Measurements from ENCODE around the gene ADGRL1. TPM values are rescaled to one million over a fixed set of nuclear protein-coding genes. Genes with fewer than 3 reads are reported as not detected.

The ADGRL1 gene
- total and polyA plus RNA-seq, 2 of the 8 experiments (the other 6 are each of a cell fraction or from before 2014, with no cell fraction given), result 95.6 to 112 TPM

- H2BK20ac ChIP-seq (ENCODE audit: low read length), result no peak overlapping the region
- H3K18ac ChIP-seq (ENCODE audit: extremely low read depth, low read length), result peak overlapping the region; percentile 99
- peaks cover 4% of the 10 kb centered on the region; the same call in 1 of the 2 replicates for H3K23me2 ChIP-seq (ENCODE audit: low read depth, low read length)
- peak overlapping the region; percentile 74 to 85 (median 78) for H3K9ac ChIP-seq (replicated peaks in 1 of 4; ENCODE audit: extremely low read depth in 1 of 4, low read depth in 3 of 4, low read length in 3 of 4)
- no peak overlapping the region for H2BK120ac ChIP-seq (replicated peaks; ENCODE audit: low read depth, low read length)
- H4K91ac ChIP-seq (replicated peaks; ENCODE audit: insufficient read length, low read length), result peak overlapping the region; percentile 85
- H4K20me1 ChIP-seq (replicated peaks in 1 of 2; ENCODE audit: control insufficient read depth in 1 of 2, insufficient read depth in 2 of 2, low read length in 2 of 2), result peaks cover 0 to 9% of the 10 kb centered on the region in 2 experiments
- H3K79me2 ChIP-seq (ENCODE audit: control insufficient read depth in 1 of 2, insufficient read depth in 2 of 2, low read length in 2 of 2), result peaks cover 0 to 8% of the 10 kb centered on the region in 2 experiments; a peak in 2 of 4 replicates
- peak overlapping the region; percentile 98 for H3K4ac ChIP-seq (replicated peaks; ENCODE audit: insufficient read length, low read depth, low read length)
- no peaks in the 10 kb centered on the region for H3K27me3 ChIP-seq (replicated peaks in 1 of 4; ENCODE audit: control insufficient read depth in 3 of 4, extremely low read depth in 1 of 4, insufficient read depth in 3 of 4, low read length in 3 of 4)
- peak overlapping the region; percentile 54 to 82 for H3K4me2 ChIP-seq (ENCODE audit: insufficient read depth in 1 of 2, low read depth in 2 of 2, low read length in 2 of 2)
- ChIA-PET POLR2A (ENCODE audit: partially characterized antibody) (interaction anchor here (0.9 to 5.8 kb wide), 26 partner anchors 8 to 406 kb away, joined by 3 to 109 read pairs (median 4); partner anchors contain the start of genes MISP3, PKN1 and PRKACA), CTCF (ENCODE audit: partially characterized antibody) (interaction anchor here (0.6 to 7.9 kb wide), 23 partner anchors 11 to 274 kb away, joined by 3 to 40 read pairs (median 4); a partner anchor contains a TSS)
- H2AK5ac ChIP-seq (ENCODE audit: low read depth, low read length), result no peak overlapping the region
- peak overlapping the region; percentile 87 for H4K8ac ChIP-seq (ENCODE audit: extremely low read depth, insufficient read depth, low read length)
- no peak for DNase-seq (ENCODE audit: low read depth in 1 of 2, low spot score in 2 of 2)
- peak overlapping the region; percentile 87 for H4K5ac ChIP-seq (ENCODE audit: insufficient read length, low read depth, low read length)
- 0 out of 2 replicates have a peak overlapping the region, but pooled peaks have one; percentile 27 for H2BK12ac ChIP-seq (ENCODE audit: low read depth, low read length)
- H3K9me3 ChIP-seq (ENCODE audit: insufficient read depth in 2 of 2, low read depth in 1 of 2, low read length in 1 of 2), result no peaks in the 10 kb centered on the region
- H3K23ac ChIP-seq (ENCODE audit: insufficient read length), result peak overlapping the region; percentile 9
- peak overlapping the region; percentile 95; the same call in 1 of the 2 replicates for H2BK15ac ChIP-seq (ENCODE audit: low read length)
- H3K56ac ChIP-seq (replicated peaks; ENCODE audit: insufficient read length, low read depth, low read length), result peak overlapping the region; percentile 86
- peak overlapping the region; percentile 60; the same call in 1 of the 2 replicates for H3K27ac ChIP-seq (ENCODE audit: low read depth, low read length)
- H3K36me3 ChIP-seq (ENCODE audit: control insufficient read depth in 2 of 4, insufficient read depth in 4 of 4, low read length in 3 of 4), result no peaks in the 10 kb centered on the region; a peak in 1 of 8 replicates
- FAIRE-seq, result no peak
- peak overlapping the region; percentile 75 to 86 (median 80) for H3K4me3 ChIP-seq (ENCODE audit: extremely low read depth in 1 of 4, insufficient read depth in 2 of 4, low read depth in 3 of 4, low read length in 4 of 4)
- peak overlapping the region; percentile 88; the same call in 1 of the 2 replicates for H2BK5ac ChIP-seq (ENCODE audit: low read depth, low read length)
- H3K79me1 ChIP-seq (ENCODE audit: low read depth, low read length), result peaks cover 2% of the 10 kb centered on the region; the same call in 1 of the 2 replicates
- H2AFZ ChIP-seq (ENCODE audit: low read length), result no peak overlapping the region; the same call in 1 of the 2 replicates
- H3K4me1 ChIP-seq (replicated peaks in 1 of 4; ENCODE audit: control insufficient read depth in 3 of 4, insufficient read depth in 4 of 4, low read length in 3 of 4), result peaks cover 2 to 11% (median 5%) of the 10 kb centered on the region in 4 experiments
- no peak overlapping the region for H3K14ac ChIP-seq (ENCODE audit: insufficient read length)
- 1% methylated on average over 13 of the region's 38 CpGs; no CpG with 5 or more reads in 1 of the 2 experiments for WGBS, 2 experiments (ENCODE audit: extremely low coverage in 1 of 2, insufficient coverage in 1 of 2, insufficient read length in 1 of 2, insufficient replicate concordance in 2 of 2, low coverage in 1 of 2, low lambda C conversion rate in 2 of 2, missing lambda C conversion rate in 1 of 2)
- TF ChIP-seq KDM1A (IDR thresholded peaks at IDR 0.05; ENCODE audit: borderline replicate concordance, low read length) (no peak), CTBP2 (IDR thresholded peaks at IDR 0.05; ENCODE audit: borderline replicate concordance, insufficient read depth, insufficient read length, low read length) (no peak), CEBPB (IDR thresholded peaks at IDR 0.05; ENCODE audit: low read depth, low read length) (no peak), SP4 (IDR thresholded peaks at IDR 0.05; ENCODE audit: low read length) (no peak), BACH1 (IDR thresholded peaks at IDR 0.05; ENCODE audit: low read length) (no peak), KDM4A (IDR thresholded peaks at IDR 0.05; ENCODE audit: low read depth, low read length, severe bottlenecking) (peak; percentile 68), RBBP5 (IDR thresholded peaks at IDR 0.05; ENCODE audit: borderline replicate concordance, low read depth, low read length) (no peak), SUZ12 (IDR thresholded peaks at IDR 0.05; ENCODE audit: low read length) (no peak), YY1 (IDR thresholded peaks at IDR 0.05; ENCODE audit: low read depth, low read length) (no peak), SIRT6 (IDR thresholded peaks at IDR 0.05; ENCODE audit: low read length) (no peak), SIN3A (conservative IDR thresholded peaks at IDR 0.05 in 1 of 2, IDR thresholded peaks at IDR 0.05 in 1 of 2; ENCODE audit: low read depth in 1 of 2, low read length in 2 of 2) (0 out of 4 replicates have a peak, but pooled peaks of 1 of the 2 experiments have one; percentile 11), FOSL1 (IDR thresholded peaks at IDR 0.05; ENCODE audit: insufficient read depth, low read depth, low read length) (no peak)
These were observed 69.9 kb downstream of the ADGRL1 start for GRCh38 chr19:14135985-14136508.
